Measurements from ENCODE around the gene PRKAA1. TPM values are rescaled to one million over a fixed set of nuclear protein-coding genes. Genes with fewer than 3 reads are reported as not detected.

PRKAA1 gene
- total and polyA plus RNA-seq, 10 donors = 16.0 to 128 (median 85.2) TPM

GRCh38 chr5:40775846-40776657 lies 22.1 kb downstream of the PRKAA1 start:
- H3K36me3 ChIP-seq = peaks cover 0 to 70% (median 37%) of the 10 kb centered on the region in 6 donors
- 70 to 83% (median 74%) methylated on average over 6 of the region's 6 CpGs for WGBS, 5 donors

GRCh38 chr5:40775085-40775845 lies 22.9 kb downstream of the PRKAA1 start:
- Histone ChIP-seq H3K27me3 (replicated peaks in 1 of 7) (no peaks in the 10 kb centered on the region), H3K4me1 (peaks cover 0 to 34% (median 16%) of the 10 kb centered on the region in 6 donors), H3K27ac (peak overlapping the region in 2 of 8 donors; percentile 37 to 41), H3K9me3 (no peaks in the 10 kb centered on the region), H3K4me3 (no peak overlapping the region), H3K36me3 (peaks cover 0 to 78% (median 41%) of the 10 kb centered on the region in 6 donors)
- intact Hi-C loops (cut with DNase I; ENCODE audit: low total_unique reads) = no loop called here
- 71 to 99% (median 95%) methylated on average over 4 of the region's 4 CpGs for WGBS, 5 donors
- TF ChIP-seq POLR2A (IDR thresholded peaks at IDR 0.05) (no peak), CTCF (IDR thresholded peaks at IDR 0.05 in 8 of 11, conservative IDR thresholded peaks at IDR 0.05 in 3 of 11) (no peak), POLR2AphosphoS5 (IDR thresholded peaks at IDR 0.05) (no peak)
- no peak for DNase-seq

More at GRCh38 chr5:40775846-40776657, 22.1 kb downstream of the PRKAA1 start:
- H3K27ac ChIP-seq = peak overlapping the region in 5 of 8 donors; percentile 6 to 46 (median 37)
- intact Hi-C loops (cut with DNase I; ENCODE audit: low total_unique reads) = no loop called here
- no peak for TF ChIP-seq CTCF (IDR thresholded peaks at IDR 0.05 in 8 of 11, conservative IDR thresholded peaks at IDR 0.05 in 3 of 11)
- TF ChIP-seq POLR2AphosphoS5 (IDR thresholded peaks at IDR 0.05) = no peak
- no peak for TF ChIP-seq POLR2A (IDR thresholded peaks at IDR 0.05)
- no peak overlapping the region for H3K4me3 ChIP-seq
- no peaks in the 10 kb centered on the region for H3K27me3 ChIP-seq (replicated peaks in 1 of 7)
- peaks cover 0 to 42% (median 20%) of the 10 kb centered on the region in 6 donors for H3K4me1 ChIP-seq
- DNase-seq = no peak
- H3K9me3 ChIP-seq = no peaks in the 10 kb centered on the region

GRCh38 chr5:40774623-40775022 lies 23.6 kb downstream of the PRKAA1 start:
- WGBS, 5 donors = 91 to 100% (median 93%) methylated on average over 1 of the region's 1 CpG
- DNase-seq = no peak
- no peaks in the 10 kb centered on the region for H3K9me3 ChIP-seq
- H3K27ac ChIP-seq = no peak overlapping the region
- intact Hi-C loops (cut with DNase I; ENCODE audit: low total_unique reads) = no loop called here
- H3K4me3 ChIP-seq = no peak overlapping the region
- H3K4me1 ChIP-seq = peaks cover 0 to 28% (median 14%) of the 10 kb centered on the region in 6 donors
- TF ChIP-seq POLR2AphosphoS5 (IDR thresholded peaks at IDR 0.05) = no peak
- TF ChIP-seq CTCF (IDR thresholded peaks at IDR 0.05 in 8 of 11, conservative IDR thresholded peaks at IDR 0.05 in 3 of 11) = no peak
- no peak for TF ChIP-seq POLR2A (IDR thresholded peaks at IDR 0.05)
- no peaks in the 10 kb centered on the region for H3K27me3 ChIP-seq (replicated peaks in 1 of 7)
- peaks cover 0 to 84% (median 45%) of the 10 kb centered on the region in 6 donors for H3K36me3 ChIP-seq

GRCh38 chr5:40770764-40771163 lies 27.4 kb downstream of the PRKAA1 start:
- no peak overlapping the region for H3K27ac ChIP-seq
- DNase-seq = no peak
- 97 to 100% (median 99%) methylated on average over 5 of the region's 5 CpGs for WGBS, 5 donors
- intact Hi-C loops (cut with DNase I; ENCODE audit: low total_unique reads) = no loop called here
- H3K4me3 ChIP-seq = no peak overlapping the region
- peaks cover 0 to 6% (median 1%) of the 10 kb centered on the region in 6 donors for H3K4me1 ChIP-seq
- no peaks in the 10 kb centered on the region for H3K27me3 ChIP-seq (replicated peaks in 1 of 7)
- no peaks in the 10 kb centered on the region for H3K9me3 ChIP-seq
- H3K36me3 ChIP-seq = peaks cover 0 to 99% (median 57%) of the 10 kb centered on the region in 6 donors
- TF ChIP-seq POLR2AphosphoS5 (IDR thresholded peaks at IDR 0.05) (no peak), POLR2A (IDR thresholded peaks at IDR 0.05) (no peak), CTCF (IDR thresholded peaks at IDR 0.05 in 8 of 11, conservative IDR thresholded peaks at IDR 0.05 in 3 of 11) (no peak)
